Measurements from ENCODE around the gene EPAS1. TPM values are rescaled to one million over a fixed set of nuclear protein-coding genes. Genes with fewer than 3 reads are reported as not detected.
A peak's percentile ranks its signal among the peaks of the same experiment; 100 is the strongest.

Gene EPAS1
- total and polyA plus RNA-seq, 2 of the 13 experiments (the other 11 are each of a cell fraction or from before 2014, with no cell fraction given): 47.1 to 182 TPM

DNA sequence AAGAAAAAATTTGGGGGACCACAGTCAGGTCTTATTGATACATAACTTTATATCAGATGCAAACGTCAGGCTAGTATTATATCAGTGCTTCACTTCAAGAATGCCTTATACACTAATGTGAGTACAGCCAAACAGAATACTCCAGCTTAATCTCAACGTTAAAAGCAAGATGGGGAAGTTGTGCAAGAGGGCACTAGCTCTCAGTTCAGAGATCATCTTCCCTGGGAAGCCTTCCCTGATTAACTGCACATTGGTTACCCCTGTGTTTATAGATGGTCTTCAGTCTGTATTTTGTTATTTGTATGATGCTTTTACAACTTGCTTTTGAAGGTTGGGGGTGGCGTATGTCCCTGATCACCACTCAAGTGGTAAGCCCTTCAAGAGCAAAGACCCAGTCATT, 11.4 kb downstream of the EPAS1 start (continued):
- TF ChIP-seq, protein P1, sequence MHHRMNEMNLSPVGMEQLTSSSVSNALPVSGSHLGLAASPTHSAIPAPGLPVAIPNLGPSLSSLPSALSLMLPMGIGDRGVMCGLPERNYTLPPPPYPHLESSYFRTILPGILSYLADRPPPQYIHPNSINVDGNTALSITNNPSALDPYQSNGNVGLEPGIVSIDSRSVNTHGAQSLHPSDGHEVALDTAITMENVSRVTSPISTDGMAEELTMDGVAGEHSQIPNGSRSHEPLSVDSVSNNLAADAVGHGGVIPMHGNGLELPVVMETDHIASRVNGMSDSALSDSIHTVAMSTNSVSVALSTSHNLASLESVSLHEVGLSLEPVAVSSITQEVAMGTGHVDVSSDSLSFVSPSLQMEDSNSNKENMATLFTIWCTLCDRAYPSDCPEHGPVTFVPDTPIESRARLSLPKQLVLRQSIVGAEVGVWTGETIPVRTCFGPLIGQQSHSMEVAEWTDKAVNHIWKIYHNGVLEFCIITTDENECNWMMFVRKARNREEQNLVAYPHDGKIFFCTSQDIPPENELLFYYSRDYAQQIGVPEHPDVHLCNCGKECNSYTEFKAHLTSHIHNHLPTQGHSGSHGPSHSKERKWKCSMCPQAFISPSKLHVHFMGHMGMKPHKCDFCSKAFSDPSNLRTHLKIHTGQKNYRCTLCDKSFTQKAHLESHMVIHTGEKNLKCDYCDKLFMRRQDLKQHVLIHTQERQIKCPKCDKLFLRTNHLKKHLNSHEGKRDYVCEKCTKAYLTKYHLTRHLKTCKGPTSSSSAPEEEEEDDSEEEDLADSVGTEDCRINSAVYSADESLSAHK (CRISPR knock-in tag; IDR thresholded peaks at IDR 0.05; ENCODE audit: borderline replicate concordance): no peak
- TF ChIP-seq TCF12 (IDR thresholded peaks at IDR 0.05) (no peak), TCF12 (CRISPR knock-in tag; IDR thresholded peaks at IDR 0.05) (0 out of 2 replicates have a peak, but pooled peaks have one; percentile 20), ZNF564 (CRISPR knock-in tag; IDR thresholded peaks at IDR 0.05) (no peak), CEBPG (CRISPR knock-in tag; IDR thresholded peaks at IDR 0.05) (peak; percentile 98), SUZ12 (IDR thresholded peaks at IDR 0.05; ENCODE audit: low read depth, low read length) (no peak)

DNA sequence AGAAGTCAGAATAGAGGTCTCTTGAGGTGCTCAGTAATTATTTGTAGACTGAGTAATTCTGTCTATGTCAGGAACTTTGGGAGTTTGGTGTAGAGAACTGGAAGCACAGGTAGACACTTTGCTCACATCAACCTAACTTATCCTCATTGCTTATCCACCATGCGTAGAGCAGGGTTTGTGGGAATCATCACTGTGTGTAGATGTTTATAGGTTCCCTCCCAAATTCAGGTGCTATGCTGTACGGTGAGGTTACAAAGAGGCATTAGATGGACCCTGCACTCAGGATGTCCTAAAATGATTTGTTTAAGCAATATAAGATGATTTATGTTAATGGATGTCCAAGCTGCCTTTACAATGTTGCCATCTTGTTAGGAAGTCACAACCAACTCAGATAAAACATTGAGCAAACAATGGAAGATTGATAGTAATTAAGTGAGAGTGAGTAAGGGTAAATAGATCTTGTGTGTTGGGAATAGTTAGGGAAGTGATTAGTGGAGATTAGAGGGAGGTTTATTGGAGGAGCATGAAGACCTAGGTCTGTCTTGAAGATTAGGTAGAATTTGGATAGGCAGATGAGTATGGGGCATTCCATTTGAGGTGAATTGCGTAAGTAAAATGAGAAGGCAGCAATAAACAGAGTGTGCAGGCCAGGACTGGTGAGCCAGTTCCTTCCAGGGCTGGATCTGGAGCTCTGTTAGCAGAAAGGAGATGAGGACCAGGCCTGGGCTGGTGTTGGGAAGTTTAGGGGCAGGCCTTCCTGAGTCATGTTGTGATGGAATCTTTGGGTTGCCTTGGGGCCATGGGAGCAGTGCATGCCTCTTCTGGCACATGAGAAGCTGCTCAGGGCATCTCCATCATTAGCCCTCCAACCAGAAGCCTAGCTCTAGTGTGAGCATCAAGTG, 12.1 kb downstream of the EPAS1 start:
- no peak overlapping the region for H2AFZ ChIP-seq (ENCODE audit: low read length)
- POLR2A ChIA-PET: interaction anchor here (1.0 to 3.5 kb wide), 5 partner anchors 9 to 21 kb away, joined by 3 to 28 read pairs (median 15); partner anchors contain the start of gene EPAS1
- H3K79me2 ChIP-seq (ENCODE audit: insufficient read depth, low read length): peaks cover 96% of the 10 kb centered on the region
- BruUV-seq (replicated peaks): no TSS peak
- H3K9me3 ChIP-seq (ENCODE audit: low read length): peaks cover 9% of the 10 kb centered on the region; the same call in 1 of the 2 replicates
- no peak for FAIRE-seq
- DNase-seq (ENCODE audit: low spot score): no peak
- CTCF ChIA-PET (ENCODE audit: low intra/inter-chr PET ratio, low total read pairs): no interaction called here
- H3K36me3 ChIP-seq (replicated peaks in 1 of 2; ENCODE audit: control insufficient read depth in 1 of 2, insufficient read depth in 2 of 2, low read length in 2 of 2): peaks cover 3 to 13% of the 10 kb centered on the region in 2 experiments; a peak in 4 of 5 replicates
- intact Hi-C loops (cut with micrococcal nuclease; ENCODE audit: unreplicated experiment): loop anchor here (5.0 kb wide), 1 partner anchor 98 kb away; no protein-coding TSS in a partner anchor
- H4K20me1 ChIP-seq (ENCODE audit: insufficient read depth, low read length): peaks cover 7% of the 10 kb centered on the region; the same call in 1 of the 2 replicates
- H3K27me3 ChIP-seq (ENCODE audit: control insufficient read depth in 1 of 2, insufficient read depth in 2 of 2, low read length in 2 of 2): no peaks in the 10 kb centered on the region
- H3K27ac ChIP-seq (ENCODE audit: extremely low read length, insufficient read depth, low read length): peak overlapping the region; percentile 97
- peak overlapping the region in 1 of 3 experiments; percentile 38; a peak in 1 of 6 replicates for H3K4me3 ChIP-seq (replicated peaks in 1 of 3; ENCODE audit: insufficient read depth in 1 of 3, low read depth in 2 of 3, low read length in 3 of 3)
- no peak for ATAC-seq
- H3K9ac ChIP-seq (ENCODE audit: insufficient read depth, low read depth, low read length): peak overlapping the region; percentile 32; the same call in 1 of the 2 replicates
- in situ Hi-C loops (cut with HindIII; ENCODE audit: extremely low pct_ligation_motif_present, low pct_unique_long_range_greater_than_20kb): no loop called here
- WGBS (ENCODE audit: low lambda C conversion rate): 75% methylated on average over 3 of the region's 3 CpGs
- H3K4me1 ChIP-seq (ENCODE audit: insufficient read depth, low read length): peaks cover 100% of the 10 kb centered on the region
- peak overlapping the region; percentile 89 for H3K4me2 ChIP-seq (ENCODE audit: low read depth, low read length)
- TF ChIP-seq ZFP36L2 (CRISPR knock-in tag; IDR thresholded peaks at IDR 0.05): no peak
- no peak for TF ChIP-seq TAF1 (CRISPR knock-in tag; IDR thresholded peaks at IDR 0.05)
- no peak for TF ChIP-seq ZSCAN12 (CRISPR knock-in tag; IDR thresholded peaks at IDR 0.05)
- no peak for TF ChIP-seq ZNF570 (CRISPR knock-in tag; IDR thresholded peaks at IDR 0.05; ENCODE audit: borderline replicate concordance)
- TF ChIP-seq, protein P2, sequence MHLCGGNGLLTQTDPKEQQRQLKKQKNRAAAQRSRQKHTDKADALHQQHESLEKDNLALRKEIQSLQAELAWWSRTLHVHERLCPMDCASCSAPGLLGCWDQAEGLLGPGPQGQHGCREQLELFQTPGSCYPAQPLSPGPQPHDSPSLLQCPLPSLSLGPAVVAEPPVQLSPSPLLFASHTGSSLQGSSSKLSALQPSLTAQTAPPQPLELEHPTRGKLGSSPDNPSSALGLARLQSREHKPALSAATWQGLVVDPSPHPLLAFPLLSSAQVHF (CRISPR knock-in tag; IDR thresholded peaks at IDR 0.05): no peak
- TF ChIP-seq ZNF44 (CRISPR knock-in tag; IDR thresholded peaks at IDR 0.05): peak; percentile 8; the same call in 1 of the 2 replicates
- no peak for TF ChIP-seq WIZ (CRISPR knock-in tag; IDR thresholded peaks at IDR 0.05)
- TF ChIP-seq, protein P1 (CRISPR knock-in tag; IDR thresholded peaks at IDR 0.05; ENCODE audit: borderline replicate concordance): no peak
- 0 out of 2 replicates have a peak, but pooled peaks have one; percentile 34 for TF ChIP-seq ZNF547 (CRISPR knock-in tag; IDR thresholded peaks at IDR 0.05)
- TF ChIP-seq RBM22 (optimal IDR thresholded peaks at IDR 0.05; ENCODE audit: low read length): peak; percentile 64
- no peak for TF ChIP-seq SP2 (CRISPR knock-in tag; IDR thresholded peaks at IDR 0.05)
